GM12878 (cell line): Measurements from ENCODE around the gene ZNF581. TPM values are rescaled to one million over a fixed set of nuclear protein-coding genes. Genes with fewer than 3 reads are reported as not detected.
A peak's percentile ranks its signal among the peaks of the same experiment; 100 is the strongest.

ENCODE experiments used
- BACH1 ChIP-seq: fragments of 450-650 bp; IDR thresholded peaks from 2 replicates; pipeline ENCODE4 v1.6.1; 2017; ENCODE audit warnings: mild to moderate bottlenecking, borderline replicate concordance
- BHLHE40 ChIP-seq, 2 experiments: fragments of 450-650 bp in 1 of 2; IDR thresholded peaks; 2 replicates each; pipeline ENCODE4 v1.6.1; 2011 to 2017; ENCODE audit warnings: low read depth in 2 of 2, borderline replicate concordance in 1 of 2, improper control_type of control experiment in 1 of 2, low read length in 1 of 2, mild to moderate bottlenecking in 1 of 2
- FOXK2 ChIP-seq: fragments of 450-650 bp; IDR thresholded peaks from 2 replicates; pipeline ENCODE4 v1.6.1; 2017; ENCODE audit warnings: mild to moderate bottlenecking, moderate library complexity
- FOXM1 ChIP-seq: IDR thresholded peaks from 2 replicates; pipeline ENCODE4 v1.6.1; 2012; ENCODE audit warnings: low read depth, mild to moderate bottlenecking, inconsistent platforms, low read length, moderate library complexity
- NBN ChIP-seq: fragments of 450-650 bp; IDR thresholded peaks from 2 replicates; pipeline ENCODE4 v1.6.1; 2016
- NR2C1 ChIP-seq: fragments of 450-650 bp; IDR thresholded peaks from 2 replicates; pipeline ENCODE4 v1.6.1; 2017; ENCODE audit warnings: antibody characterized with exemption, mild to moderate bottlenecking, moderate library complexity
- NR2C2 ChIP-seq: IDR thresholded peaks from 2 replicates; pipeline ENCODE4 v1.6.1; 2011; ENCODE audit warnings: borderline replicate concordance, low read depth; ENCODE audit not compliant: control insufficient read depth, insufficient read length
- PAX5 ChIP-seq: IDR thresholded peaks from 2 replicates; pipeline ENCODE4 v1.6.1; 2011; ENCODE audit warnings: low read depth, low read length, borderline replicate concordance
- PKNOX1 ChIP-seq: fragments of 450-650 bp; IDR thresholded peaks from 2 replicates; pipeline ENCODE4 v1.6.1; 2016; ENCODE audit warnings: mild to moderate bottlenecking
- POLR2AphosphoS2 ChIP-seq: IDR thresholded peaks from 2 replicates; pipeline ENCODE4 v1.6.1; 2011; ENCODE audit warnings: low read depth, mild to moderate bottlenecking, low read length, improper control_type of control experiment, moderate library complexity
- RB1 ChIP-seq: fragments of 450-650 bp; formaldehyde crosslinking; IDR thresholded peaks from 2 replicates; pipeline ENCODE4 v1.6.1; 2017; ENCODE audit warnings: mild to moderate bottlenecking, borderline replicate concordance
- SIX5 ChIP-seq: IDR thresholded peaks from 2 replicates; pipeline ENCODE4 v1.6.1; 2011; ENCODE audit warnings: mild to moderate bottlenecking, low read depth, low read length, moderate library complexity; ENCODE audit not compliant: severe bottlenecking
- SMAD1 ChIP-seq: fragments of 450-650 bp; IDR thresholded peaks from 2 replicates; pipeline ENCODE4 v1.6.1; 2018; ENCODE audit warnings: mild to moderate bottlenecking, low read depth; ENCODE audit not compliant: partially characterized antibody
- SMARCA5 ChIP-seq: fragments of 450-650 bp; IDR thresholded peaks from 2 replicates; pipeline ENCODE4 v1.6.1; 2017; ENCODE audit warnings: mild to moderate bottlenecking
- SREBF2 ChIP-seq: IDR thresholded peaks from 2 replicates; pipeline ENCODE4 v1.6.1; 2012; ENCODE audit warnings: mild to moderate bottlenecking, low read length
- SUZ12 ChIP-seq: fragments of 200-600 bp; sonication (generic); IDR thresholded peaks from one replicate; pipeline ENCODE4 v1.6.1; 2018; ENCODE audit warnings: antibody characterized with exemption, mild to moderate bottlenecking; ENCODE audit not compliant: unreplicated experiment
- TCF3 ChIP-seq: IDR thresholded peaks from 2 replicates; pipeline ENCODE4 v1.6.1; 2012; ENCODE audit warnings: low read depth, mild to moderate bottlenecking, low read length, borderline replicate concordance; ENCODE audit not compliant: insufficient read depth
- USF2 ChIP-seq: IDR thresholded peaks from 2 replicates; pipeline ENCODE4 v1.6.1; 2011; ENCODE audit warnings: low read depth, low read length, improper control_type of control experiment, borderline replicate concordance
- ZNF207 ChIP-seq: fragments of 450-650 bp; IDR thresholded peaks from 2 replicates; pipeline ENCODE4 v1.6.1; 2014; ENCODE audit warnings: antibody characterized with exemption, mild to moderate bottlenecking, borderline replicate concordance
- ZSCAN29 ChIP-seq: fragments of 450-650 bp; IDR thresholded peaks from 2 replicates; pipeline ENCODE4 v1.6.1; 2017; ENCODE audit warnings: mild to moderate bottlenecking, moderate library complexity
- polyA plus RNA-seq, 11 experiments: library from polyadenylated mRNA; depleted of rRNA in 4 of 11; unstranded in 6 of 11; stranded (reverse) in 5 of 11; fragments of >200 nt; fragmentation: Nextera tagmentation in 4 of 11; fragmentation: Illumina TruSeq in 1 of 11; extraction: Ambion mirVana in 4 of 11; extraction: Trizol in 1 of 11; gene quantifications; 1 replicate in 1 of 11; 2 replicates in 10 of 11; pipeline versions ENCODE4 v1.2.1 to v1.2.3, GENCODE V29; 2011 to 2016; ENCODE audit warnings: inconsistent platforms in 2 of 11, missing spikeins in 2 of 11, low read depth in 1 of 11
- total RNA-seq, 4 experiments: library from RNA; depleted of rRNA in 3 of 4; stranded (reverse); fragments of >200 nt in 3 of 4; fragmentation: Illumina TruSeq in 1 of 4; extraction: Trizol in 1 of 4; gene quantifications; 2 replicates each; pipeline versions ENCODE4 v1.2.1 to v1.2.3, GENCODE V29; 2013 to 2021
- TF ChIP-seq, protein P1 (sequence below): fragments of 450-650 bp; IDR thresholded peaks from 2 replicates; pipeline ENCODE4 v1.6.1; 2017; ENCODE audit warnings: mild to moderate bottlenecking, moderate library complexity
- TF ChIP-seq, protein P2 (sequence below), 3 experiments: IDR thresholded peaks in 2 of 3; conservative IDR thresholded peaks in 1 of 3; 2 replicates each; pipeline ENCODE4 v1.5.1; 2011; ENCODE audit warnings: low read depth in 3 of 3, low read length in 3 of 3, mild to moderate bottlenecking in 3 of 3, control low read depth in 2 of 3, moderate library complexity in 2 of 3, inconsistent platforms in 1 of 3, mixed read lengths in 1 of 3; ENCODE audit not compliant: control insufficient read depth in 2 of 3, insufficient read depth in 1 of 3; ENCODE audit errors: extremely low read depth in 1 of 3

Gene ZNF581
- total and polyA plus RNA-seq, 10 of the 15 experiments (the other 5 are each of a cell fraction or from before 2014, with no cell fraction given): 4.7 to 45.4 (median 22.2) TPM

- TF ChIP-seq, protein P1, sequence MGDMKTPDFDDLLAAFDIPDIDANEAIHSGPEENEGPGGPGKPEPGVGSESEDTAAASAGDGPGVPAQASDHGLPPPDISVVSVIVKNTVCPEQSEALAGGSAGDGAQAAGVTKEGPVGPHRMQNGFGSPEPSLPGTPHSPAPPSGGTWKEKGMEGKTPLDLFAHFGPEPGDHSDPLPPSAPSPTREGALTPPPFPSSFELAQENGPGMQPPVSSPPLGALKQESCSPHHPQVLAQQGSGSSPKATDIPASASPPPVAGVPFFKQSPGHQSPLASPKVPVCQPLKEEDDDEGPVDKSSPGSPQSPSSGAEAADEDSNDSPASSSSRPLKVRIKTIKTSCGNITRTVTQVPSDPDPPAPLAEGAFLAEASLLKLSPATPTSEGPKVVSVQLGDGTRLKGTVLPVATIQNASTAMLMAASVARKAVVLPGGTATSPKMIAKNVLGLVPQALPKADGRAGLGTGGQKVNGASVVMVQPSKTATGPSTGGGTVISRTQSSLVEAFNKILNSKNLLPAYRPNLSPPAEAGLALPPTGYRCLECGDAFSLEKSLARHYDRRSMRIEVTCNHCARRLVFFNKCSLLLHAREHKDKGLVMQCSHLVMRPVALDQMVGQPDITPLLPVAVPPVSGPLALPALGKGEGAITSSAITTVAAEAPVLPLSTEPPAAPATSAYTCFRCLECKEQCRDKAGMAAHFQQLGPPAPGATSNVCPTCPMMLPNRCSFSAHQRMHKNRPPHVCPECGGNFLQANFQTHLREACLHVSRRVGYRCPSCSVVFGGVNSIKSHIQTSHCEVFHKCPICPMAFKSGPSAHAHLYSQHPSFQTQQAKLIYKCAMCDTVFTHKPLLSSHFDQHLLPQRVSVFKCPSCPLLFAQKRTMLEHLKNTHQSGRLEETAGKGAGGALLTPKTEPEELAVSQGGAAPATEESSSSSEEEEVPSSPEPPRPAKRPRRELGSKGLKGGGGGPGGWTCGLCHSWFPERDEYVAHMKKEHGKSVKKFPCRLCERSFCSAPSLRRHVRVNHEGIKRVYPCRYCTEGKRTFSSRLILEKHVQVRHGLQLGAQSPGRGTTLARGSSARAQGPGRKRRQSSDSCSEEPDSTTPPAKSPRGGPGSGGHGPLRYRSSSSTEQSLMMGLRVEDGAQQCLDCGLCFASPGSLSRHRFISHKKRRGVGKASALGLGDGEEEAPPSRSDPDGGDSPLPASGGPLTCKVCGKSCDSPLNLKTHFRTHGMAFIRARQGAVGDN: peak; percentile 70
- 0 out of 2 replicates have a peak, but pooled peaks have one; percentile 12 for TF ChIP-seq PKNOX1
- no peak for TF ChIP-seq SREBF2
- no peak for TF ChIP-seq FOXM1
- peak; percentile 71 for TF ChIP-seq BACH1
- TF ChIP-seq, protein P2, sequence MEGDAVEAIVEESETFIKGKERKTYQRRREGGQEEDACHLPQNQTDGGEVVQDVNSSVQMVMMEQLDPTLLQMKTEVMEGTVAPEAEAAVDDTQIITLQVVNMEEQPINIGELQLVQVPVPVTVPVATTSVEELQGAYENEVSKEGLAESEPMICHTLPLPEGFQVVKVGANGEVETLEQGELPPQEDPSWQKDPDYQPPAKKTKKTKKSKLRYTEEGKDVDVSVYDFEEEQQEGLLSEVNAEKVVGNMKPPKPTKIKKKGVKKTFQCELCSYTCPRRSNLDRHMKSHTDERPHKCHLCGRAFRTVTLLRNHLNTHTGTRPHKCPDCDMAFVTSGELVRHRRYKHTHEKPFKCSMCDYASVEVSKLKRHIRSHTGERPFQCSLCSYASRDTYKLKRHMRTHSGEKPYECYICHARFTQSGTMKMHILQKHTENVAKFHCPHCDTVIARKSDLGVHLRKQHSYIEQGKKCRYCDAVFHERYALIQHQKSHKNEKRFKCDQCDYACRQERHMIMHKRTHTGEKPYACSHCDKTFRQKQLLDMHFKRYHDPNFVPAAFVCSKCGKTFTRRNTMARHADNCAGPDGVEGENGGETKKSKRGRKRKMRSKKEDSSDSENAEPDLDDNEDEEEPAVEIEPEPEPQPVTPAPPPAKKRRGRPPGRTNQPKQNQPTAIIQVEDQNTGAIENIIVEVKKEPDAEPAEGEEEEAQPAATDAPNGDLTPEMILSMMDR (IDR thresholded peaks at IDR 0.05 in 2 of 3, conservative IDR thresholded peaks at IDR 0.05 in 1 of 3; ENCODE audit: control insufficient read depth in 2 of 3, extremely low read depth in 1 of 3, insufficient read depth in 1 of 3, low read depth in 3 of 3, low read length in 3 of 3): no peak
- 0 out of 2 replicates have a peak, but pooled peaks have one; percentile 37 for TF ChIP-seq ZSCAN29
- TF ChIP-seq NBN: no peak
- TF ChIP-seq BHLHE40 (IDR thresholded peaks at IDR 0.05; ENCODE audit: borderline replicate concordance in 1 of 2, low read depth in 2 of 2, low read length in 1 of 2): peak; percentile 90 to 97
- no peak for TF ChIP-seq SMAD1
- TF ChIP-seq POLR2AphosphoS2: no peak
- TF ChIP-seq NR2C1: no peak
- TF ChIP-seq ZNF207: no peak
- no peak for TF ChIP-seq SUZ12
- no peak for TF ChIP-seq FOXK2
- peak; percentile 21; the same call in 1 of the 2 replicates for TF ChIP-seq SMARCA5
- no peak for TF ChIP-seq SIX5
- no peak for TF ChIP-seq NR2C2
- TF ChIP-seq USF2: no peak
- TF ChIP-seq RB1: no peak
- peak; percentile 72; the same call in 1 of the 2 replicates for TF ChIP-seq TCF3
- TF ChIP-seq PAX5: peak; percentile 24; the same call in 1 of the 2 replicates
Measured at GRCh38 chr19:55642153-55643002, 1.1 kb upstream of the ZNF581 start (continued).
